Epithelial cell of umbilical artery (primary cell): ENCODE data around the gene TASP1. TPM values are rescaled to one million over a fixed set of nuclear protein-coding genes. Genes with fewer than 3 reads are reported as not detected.

Experiments used
- total RNA-seq: library from RNA; depleted of rRNA; stranded (reverse); fragments of >200 nt; gene quantifications from 2 replicates; pipeline ENCODE4 v1.2.3, GENCODE V29; 2014

The TASP1 gene
- 7.8 and 10.9 TPM in 2 replicates for total RNA-seq

GRCh38 chr20:13638496-13639149 is at the start of gene TASP1:
Gene TASP1 (minus strand): TSS chr20:13638932. CDS start chr20:13630078, 8,854 bp downstream.

Other genes with a start within 250 kb of the TASP1 start
- 18.8 and 20.5 TPM in 2 replicates for gene ESF1, start 146.0 kb upstream of the TASP1 start, total RNA-seq
- gene NDUFAF5, start 146.1 kb upstream of the TASP1 start, total RNA-seq: 21.7 and 25.3 TPM in 2 replicates